HepG2 (cell line): ENCODE measurements around the gene MARK2. TPM values are rescaled to one million over a fixed set of nuclear protein-coding genes. Genes with fewer than 3 reads are reported as not detected.
A peak's percentile ranks its signal among the peaks of the same experiment; 100 is the strongest.

ENCODE experiments used
- ATM ChIP-seq: fragments of 450-650 bp; IDR thresholded peaks from 2 replicates; pipeline ENCODE4 v1.7.1; 2017; ENCODE audit warnings: mild to moderate bottlenecking, borderline replicate concordance
- ELF4 ChIP-seq: sonication (generic); formaldehyde crosslinking; IDR thresholded peaks from 2 replicates; pipeline ENCODE4 v1.5.0; 2020; ENCODE audit warnings: missing genetic modification reagents, mild to moderate bottlenecking, moderate library complexity, borderline replicate concordance
- HCFC1 ChIP-seq: fragments of 150-350 bp; IDR thresholded peaks from 2 replicates; pipeline ENCODE4 v1.6.1; 2014; ENCODE audit warnings: low read depth, low read length
- RAD21 ChIP-seq: fragments of 450-650 bp; formaldehyde crosslinking; IDR thresholded peaks from 2 replicates; pipeline ENCODE4 v1.5.0; 2020; ENCODE audit warnings: mild to moderate bottlenecking
- SMC3 ChIP-seq: IDR thresholded peaks from 2 replicates; pipeline ENCODE4 v1.6.1; 2011; ENCODE audit warnings: low read length, improper control_type of control experiment
- STAG1 ChIP-seq: sonication (generic); formaldehyde crosslinking; IDR thresholded peaks from 2 replicates; pipeline ENCODE4 v1.4.0; 2020; ENCODE audit warnings: missing genetic modification reagents
- ZNF781 ChIP-seq: sonication (generic); formaldehyde crosslinking; IDR thresholded peaks from 2 replicates; pipeline ENCODE4 v1.5.1; 2020; ENCODE audit warnings: borderline replicate concordance, mild to moderate bottlenecking, missing genetic modification reagents; ENCODE audit errors: not compliant biosample characterization
- ZSCAN25 ChIP-seq: sonication (generic); formaldehyde crosslinking; IDR thresholded peaks from 2 replicates; pipeline ENCODE4 v1.8.0; 2022; ENCODE audit warnings: mild to moderate bottlenecking, missing genetic modification reagents
- polyA plus RNA-seq, 8 experiments: library from polyadenylated mRNA; depleted of rRNA in 3 of 8; stranded (reverse) in 7 of 8; unstranded in 1 of 8; fragments of >200 nt; fragmentation: Illumina TruSeq in 4 of 8; extraction: Trizol in 4 of 8; gene quantifications; 2 replicates each; pipeline versions ENCODE4 v1.2.1 to v1.2.3, GENCODE V29; 2011 to 2016; ENCODE audit warnings: low read depth in 4 of 8, missing spikeins in 1 of 8, mixed read lengths in 1 of 8; ENCODE audit not compliant: insufficient read depth in 1 of 8
- total RNA-seq, 5 experiments: library from RNA; depleted of rRNA; stranded (reverse); fragments of >200 nt; fragmentation: Illumina TruSeq; extraction: Trizol; gene quantifications; 2 replicates each; pipeline ENCODE4 v1.2.3, GENCODE V29; 2016; ENCODE audit warnings: low read depth in 1 of 5
- TF ChIP-seq, protein P1 (sequence below): sonication (generic); formaldehyde crosslinking; IDR thresholded peaks from 2 replicates; pipeline ENCODE4 v1.8.1; 2022; ENCODE audit warnings: mild to moderate bottlenecking, missing genetic modification reagents
- TF ChIP-seq, protein P2 (sequence below): sonication (generic); formaldehyde crosslinking; IDR thresholded peaks from 2 replicates; pipeline ENCODE4 v1.9.0; 2021; ENCODE audit warnings: missing genetic modification reagents, mild to moderate bottlenecking, borderline replicate concordance
- TF ChIP-seq, protein P3 (sequence below): fragments of 450-650 bp; IDR thresholded peaks from 2 replicates; pipeline ENCODE4 v1.6.1; 2017; ENCODE audit warnings: mild to moderate bottlenecking

MARK2 gene
- total and polyA plus RNA-seq, 2 of the 13 experiments (the other 11 are each of a cell fraction or from before 2014, with no cell fraction given): 13.5 to 13.9 TPM

DNA sequence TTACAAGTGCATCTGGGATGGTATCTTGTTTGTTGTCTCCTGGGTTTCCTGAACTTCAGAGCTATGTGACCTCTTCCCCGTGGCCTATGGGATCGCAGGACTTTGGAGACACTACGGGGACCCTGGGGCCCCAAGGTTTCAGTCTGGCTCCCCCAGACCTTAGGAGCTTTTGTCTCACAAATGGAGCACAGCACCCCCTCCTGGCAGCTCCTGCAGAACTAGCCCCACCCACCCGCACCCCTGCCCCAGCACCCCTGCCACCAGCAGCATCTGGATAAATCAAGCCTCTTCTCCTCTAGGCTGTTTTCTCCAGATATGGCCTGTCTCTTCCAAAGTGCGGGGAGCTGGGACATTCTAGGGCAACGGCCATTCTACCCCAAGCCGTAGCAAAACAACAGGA is 67.7 kb downstream of the MARK2 start (continued):
- TF ChIP-seq, protein P1, sequence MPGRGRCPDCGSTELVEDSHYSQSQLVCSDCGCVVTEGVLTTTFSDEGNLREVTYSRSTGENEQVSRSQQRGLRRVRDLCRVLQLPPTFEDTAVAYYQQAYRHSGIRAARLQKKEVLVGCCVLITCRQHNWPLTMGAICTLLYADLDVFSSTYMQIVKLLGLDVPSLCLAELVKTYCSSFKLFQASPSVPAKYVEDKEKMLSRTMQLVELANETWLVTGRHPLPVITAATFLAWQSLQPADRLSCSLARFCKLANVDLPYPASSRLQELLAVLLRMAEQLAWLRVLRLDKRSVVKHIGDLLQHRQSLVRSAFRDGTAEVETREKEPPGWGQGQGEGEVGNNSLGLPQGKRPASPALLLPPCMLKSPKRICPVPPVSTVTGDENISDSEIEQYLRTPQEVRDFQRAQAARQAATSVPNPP (CRISPR knock-in tag): no peak
- TF ChIP-seq ELF4 (CRISPR knock-in tag): no peak
- no peak for TF ChIP-seq HCFC1
- TF ChIP-seq, protein P2, sequence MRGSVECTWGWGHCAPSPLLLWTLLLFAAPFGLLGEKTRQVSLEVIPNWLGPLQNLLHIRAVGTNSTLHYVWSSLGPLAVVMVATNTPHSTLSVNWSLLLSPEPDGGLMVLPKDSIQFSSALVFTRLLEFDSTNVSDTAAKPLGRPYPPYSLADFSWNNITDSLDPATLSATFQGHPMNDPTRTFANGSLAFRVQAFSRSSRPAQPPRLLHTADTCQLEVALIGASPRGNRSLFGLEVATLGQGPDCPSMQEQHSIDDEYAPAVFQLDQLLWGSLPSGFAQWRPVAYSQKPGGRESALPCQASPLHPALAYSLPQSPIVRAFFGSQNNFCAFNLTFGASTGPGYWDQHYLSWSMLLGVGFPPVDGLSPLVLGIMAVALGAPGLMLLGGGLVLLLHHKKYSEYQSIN (CRISPR knock-in tag): no peak
- TF ChIP-seq STAG1 (CRISPR knock-in tag): peak; percentile 36
- TF ChIP-seq ZSCAN25 (CRISPR knock-in tag): peak; percentile 96
- TF ChIP-seq, protein P3, sequence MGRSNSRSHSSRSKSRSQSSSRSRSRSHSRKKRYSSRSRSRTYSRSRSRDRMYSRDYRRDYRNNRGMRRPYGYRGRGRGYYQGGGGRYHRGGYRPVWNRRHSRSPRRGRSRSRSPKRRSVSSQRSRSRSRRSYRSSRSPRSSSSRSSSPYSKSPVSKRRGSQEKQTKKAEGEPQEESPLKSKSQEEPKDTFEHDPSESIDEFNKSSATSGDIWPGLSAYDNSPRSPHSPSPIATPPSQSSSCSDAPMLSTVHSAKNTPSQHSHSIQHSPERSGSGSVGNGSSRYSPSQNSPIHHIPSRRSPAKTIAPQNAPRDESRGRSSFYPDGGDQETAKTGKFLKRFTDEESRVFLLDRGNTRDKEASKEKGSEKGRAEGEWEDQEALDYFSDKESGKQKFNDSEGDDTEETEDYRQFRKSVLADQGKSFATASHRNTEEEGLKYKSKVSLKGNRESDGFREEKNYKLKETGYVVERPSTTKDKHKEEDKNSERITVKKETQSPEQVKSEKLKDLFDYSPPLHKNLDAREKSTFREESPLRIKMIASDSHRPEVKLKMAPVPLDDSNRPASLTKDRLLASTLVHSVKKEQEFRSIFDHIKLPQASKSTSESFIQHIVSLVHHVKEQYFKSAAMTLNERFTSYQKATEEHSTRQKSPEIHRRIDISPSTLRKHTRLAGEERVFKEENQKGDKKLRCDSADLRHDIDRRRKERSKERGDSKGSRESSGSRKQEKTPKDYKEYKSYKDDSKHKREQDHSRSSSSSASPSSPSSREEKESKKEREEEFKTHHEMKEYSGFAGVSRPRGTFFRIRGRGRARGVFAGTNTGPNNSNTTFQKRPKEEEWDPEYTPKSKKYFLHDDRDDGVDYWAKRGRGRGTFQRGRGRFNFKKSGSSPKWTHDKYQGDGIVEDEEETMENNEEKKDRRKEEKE: no peak
- TF ChIP-seq ATM: no peak
- TF ChIP-seq SMC3: peak; percentile 10; the same call in 1 of the 2 replicates
- TF ChIP-seq RAD21 (CRISPR knock-in tag): no peak
- TF ChIP-seq ZNF781: no peak
